B cell (primary cell): ENCODE measurements around the gene VAC14. TPM values are rescaled to one million over a fixed set of nuclear protein-coding genes. Genes with fewer than 3 reads are reported as not detected.

Experiments used
- ATAC-seq: fragments of 200-7000 bp; cut with Tn5 transposase; one replicate; pipeline ENCODE4 v1.10.0; 2021; ENCODE audit warnings: low read depth, mild to moderate bottlenecking, moderate number of reproducible peaks, moderate library complexity
- CTCF ChIA-PET: fragments of 350-600 bp; sonication (Branson Sonifier 250); formaldehyde crosslinking; loops from one replicate; lab custom pipeline; 2021; ENCODE audit warnings: antibody characterized with exemption, inconsistent platforms; lab: Charles Lee
- POLR2A ChIA-PET: fragments of 350-600 bp; sonication (Branson Sonifier 250); formaldehyde crosslinking; loops from one replicate; lab custom pipeline; 2021; ENCODE audit warnings: antibody characterized with exemption; lab: Charles Lee
- DNase-seq: peaks from one replicate; pipeline ENCODE4 v3.0.0; 2013
- H2AFZ ChIP-seq: 2 replicates; pipeline ENCODE4 v1.6.1; 2012; ENCODE audit warnings: mild to moderate bottlenecking, low read depth, low read length; ENCODE audit not compliant: insufficient read depth, poor library complexity, severe bottlenecking
- H3K27ac ChIP-seq, 2 donors: 1 replicate in 1 of 2; 2 replicates in 1 of 2; pipeline ENCODE4 v1.5.1; 2012 to 2013; ENCODE audit warnings: low read length in 2 of 2, mild to moderate bottlenecking in 2 of 2, moderate library complexity in 1 of 2
- H3K27me3 ChIP-seq, 4 experiments: fragments of 200-600 bp in 1 of 4; sonication (generic) in 1 of 4; replicated peaks in 1 of 4; 1 replicate in 2 of 4; 2 replicates in 2 of 4; pipeline versions ENCODE4 v1.6.1 to v1.7.0; 2013 to 2016; ENCODE audit warnings: low read length in 3 of 4, mild to moderate bottlenecking in 2 of 4, mixed read lengths in 1 of 4, moderate library complexity in 1 of 4; ENCODE audit not compliant: insufficient read depth in 4 of 4, control insufficient read depth in 3 of 4; ENCODE audit errors: control extremely low read depth in 1 of 4
- H3K36me3 ChIP-seq, 2 experiments: replicated peaks in 1 of 2; 1 replicate in 1 of 2; 2 replicates in 1 of 2; pipeline versions ENCODE4 v1.6.1 to v1.7.1; 2013; ENCODE audit warnings: low read length in 1 of 2; ENCODE audit not compliant: insufficient read depth in 2 of 2, control insufficient read depth in 1 of 2; ENCODE audit errors: control extremely low read depth in 1 of 2, extremely low read depth in 1 of 2
- H3K4me1 ChIP-seq, 2 donors: fragments of 200-600 bp in 1 of 2; sonication (generic) in 1 of 2; 1 replicate in 1 of 2; 2 replicates in 1 of 2; pipeline versions ENCODE4 v1.5.1 to v1.6.1; 2013 to 2017; ENCODE audit warnings: low read length in 2 of 2; ENCODE audit not compliant: control insufficient read depth in 2 of 2, insufficient read depth in 2 of 2
- H3K4me2 ChIP-seq: replicated peaks from 2 replicates; pipeline ENCODE3; 2012; ENCODE audit warnings: mild to moderate bottlenecking, low read depth, low read length; ENCODE audit not compliant: poor library complexity, severe bottlenecking
- H3K4me3 ChIP-seq, 5 experiments: fragments of 200-600 bp in 1 of 5; sonication (generic) in 1 of 5; 1 replicate in 3 of 5; 2 replicates in 2 of 5; pipeline versions ENCODE4 v1.5.1 to v1.7.0; 2011 to 2016; ENCODE audit warnings: low read length in 4 of 5, mild to moderate bottlenecking in 4 of 5, low read depth in 2 of 5, control low read depth in 1 of 5, moderate library complexity in 1 of 5; ENCODE audit not compliant: insufficient read depth in 1 of 5; ENCODE audit errors: control extremely low read depth in 1 of 5, extremely low read depth in 1 of 5
- H3K79me2 ChIP-seq: fragments of 200-600 bp; sonication (generic); one replicate; pipeline ENCODE4 v1.6.0; 2016; ENCODE audit warnings: low read length; ENCODE audit not compliant: control insufficient read depth, insufficient read depth
- H3K9ac ChIP-seq: fragments of 200-600 bp; sonication (generic); 2 replicates; pipeline ENCODE4 v1.6.1; 2017; ENCODE audit warnings: mild to moderate bottlenecking, low read length, moderate library complexity
- H3K9me3 ChIP-seq, 3 donors: one replicate each; pipeline versions ENCODE4 v1.6.1 to v1.7.1; 2013; ENCODE audit warnings: low read length in 2 of 3; ENCODE audit not compliant: control insufficient read depth in 2 of 3, insufficient read depth in 1 of 3; ENCODE audit errors: control extremely low read depth in 1 of 3
- H4K20me1 ChIP-seq: 2 replicates; pipeline ENCODE4 v1.6.0; 2012; ENCODE audit warnings: mild to moderate bottlenecking, low read length; ENCODE audit not compliant: insufficient read depth, control insufficient read depth, poor library complexity, severe bottlenecking
- H3K27ac Mint-ChIP-seq: one replicate; pipeline ENCODE4 v1.8.0; 2021; ENCODE audit warnings: mixed read lengths
- H3K27me3 Mint-ChIP-seq: one replicate; pipeline ENCODE4 v1.8.0; 2021; ENCODE audit warnings: mixed read lengths
- H3K4me1 Mint-ChIP-seq: one replicate; pipeline ENCODE4 v1.8.0; 2021; ENCODE audit warnings: mixed read lengths
- H3K4me3 Mint-ChIP-seq: one replicate; pipeline ENCODE4 v1.8.0; 2021; ENCODE audit warnings: mixed read lengths
- H3K9me3 Mint-ChIP-seq: one replicate; pipeline ENCODE4 v1.8.0; 2022; ENCODE audit warnings: mixed read lengths; ENCODE audit not compliant: insufficient read depth
- EZH2 ChIP-seq: IDR thresholded peaks from 2 replicates; pipeline ENCODE4 v1.6.1; 2012; ENCODE audit warnings: borderline replicate concordance, low read depth, mild to moderate bottlenecking, moderate library complexity, low read length; ENCODE audit not compliant: insufficient read depth, poor library complexity, severe bottlenecking
- WGBS: methylation state at CpG from one replicate; pipeline ENCODE4 v1.1.5; 2013; ENCODE audit warnings: missing lambda C conversion rate; ENCODE audit not compliant: insufficient coverage; 5-methylcytosine and 5-hydroxymethylcytosine counted together
- intact Hi-C: fragments of 100-400 bp; cut with micrococcal nuclease; formaldehyde crosslinking; loops from one replicate; pipeline ENCODE4 v1.10.0; 2022
- polyA plus RNA-seq: library from polyadenylated mRNA; depleted of rRNA; stranded (reverse); fragments of >200 nt; gene quantifications from 2 replicates; pipeline ENCODE4 v1.2.3, GENCODE V29; 2012
- total RNA-seq, 2 donors: library from RNA; stranded (reverse); fragments of 120-200 nt in 1 of 2; gene quantifications; 1 replicate in 1 of 2; 2 replicates in 1 of 2; pipeline versions ENCODE4 v1.2.3 to v1.2.4, GENCODE V29; 2013 to 2022
- TF ChIP-seq, protein P1 (sequence below): fragments of 200-600 bp; IDR thresholded peaks from one replicate; pipeline ENCODE4 v1.8.0; 2022; ENCODE audit warnings: antibody characterized with exemption, mild to moderate bottlenecking

VAC14 gene
- total and polyA plus RNA-seq, 2 donors (not counting 1 experiment from before 2014, with no cell fraction given) = 42.6 to 64.7 TPM

- ATAC-seq (no peak), DNase-seq (no peak)
- POLR2A ChIA-PET = no interaction called here
- Mint-ChIP-seq H3K4me3 (no peak overlapping the region), H3K4me1 (peaks cover 21% of the 10 kb centered on the region), H3K27me3 (peaks cover 16% of the 10 kb centered on the region), H3K9me3 (no peaks in the 10 kb centered on the region), H3K27ac (no peak overlapping the region)
- Histone ChIP-seq H3K4me3 (no peak overlapping the region), H3K79me2 (peaks cover 15% of the 10 kb centered on the region), H3K27ac (no peak overlapping the region), H4K20me1 (peaks cover 8% of the 10 kb centered on the region), H3K4me1 (peaks cover 11 to 16% of the 10 kb centered on the region in 2 donors), H2AFZ (no peak overlapping the region), H3K36me3 (no peaks in the 10 kb centered on the region), H3K9ac (no peak overlapping the region), H3K27me3 (peaks cover 0 to 7% (median 3%) of the 10 kb centered on the region in 4 experiments), H3K9me3 (peaks cover 0 to 2% (median 2%) of the 10 kb centered on the region in 3 donors), H3K4me2 (no peak overlapping the region)
- CTCF ChIA-PET = interaction anchor here (2.5 kb wide), 1 partner anchor 33 kb away, joined by 8 read pairs; no protein-coding TSS in a partner anchor
- TF ChIP-seq EZH2 = no peak
- TF ChIP-seq, protein P1, sequence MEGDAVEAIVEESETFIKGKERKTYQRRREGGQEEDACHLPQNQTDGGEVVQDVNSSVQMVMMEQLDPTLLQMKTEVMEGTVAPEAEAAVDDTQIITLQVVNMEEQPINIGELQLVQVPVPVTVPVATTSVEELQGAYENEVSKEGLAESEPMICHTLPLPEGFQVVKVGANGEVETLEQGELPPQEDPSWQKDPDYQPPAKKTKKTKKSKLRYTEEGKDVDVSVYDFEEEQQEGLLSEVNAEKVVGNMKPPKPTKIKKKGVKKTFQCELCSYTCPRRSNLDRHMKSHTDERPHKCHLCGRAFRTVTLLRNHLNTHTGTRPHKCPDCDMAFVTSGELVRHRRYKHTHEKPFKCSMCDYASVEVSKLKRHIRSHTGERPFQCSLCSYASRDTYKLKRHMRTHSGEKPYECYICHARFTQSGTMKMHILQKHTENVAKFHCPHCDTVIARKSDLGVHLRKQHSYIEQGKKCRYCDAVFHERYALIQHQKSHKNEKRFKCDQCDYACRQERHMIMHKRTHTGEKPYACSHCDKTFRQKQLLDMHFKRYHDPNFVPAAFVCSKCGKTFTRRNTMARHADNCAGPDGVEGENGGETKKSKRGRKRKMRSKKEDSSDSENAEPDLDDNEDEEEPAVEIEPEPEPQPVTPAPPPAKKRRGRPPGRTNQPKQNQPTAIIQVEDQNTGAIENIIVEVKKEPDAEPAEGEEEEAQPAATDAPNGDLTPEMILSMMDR = no peak
- WGBS = 79% methylated on average over 7 of the region's 8 CpGs
- intact Hi-C loops = loop anchor here (5.0 to 10.0 kb wide), 4 partner anchors 758 to 1962 kb away; partner anchors contain the start of genes DHX38, PHLPP2, TANGO6 and TXNL4B
Observed at GRCh38 chr16:70804153-70804733, 3.3 kb upstream of the VAC14 start.

- H3K36me3 ChIP-seq = peaks cover 3 to 5% of the 10 kb centered on the region in 2 experiments
- H3K4me3 Mint-ChIP-seq = no peak overlapping the region
- DNase-seq (no peak), ATAC-seq (no peak)
- H4K20me1 ChIP-seq = peaks cover 17% of the 10 kb centered on the region
- ChIA-PET CTCF (interaction anchor here (2.5 kb wide), 1 partner anchor 32 kb away, joined by 8 read pairs; no protein-coding TSS in a partner anchor), POLR2A (no interaction called here)
- no peak overlapping the region for H3K27ac Mint-ChIP-seq
- peaks cover 11 to 21% of the 10 kb centered on the region in 2 donors for H3K4me1 ChIP-seq
- H3K9me3 Mint-ChIP-seq = no peaks in the 10 kb centered on the region
- H3K79me2 ChIP-seq = peaks cover 24% of the 10 kb centered on the region
- H3K4me1 Mint-ChIP-seq = peaks cover 26% of the 10 kb centered on the region
- H3K4me3 ChIP-seq = no peak overlapping the region
- H3K9ac ChIP-seq = no peak overlapping the region
- TF ChIP-seq, protein P1 = no peak
- TF ChIP-seq EZH2 = no peak
- peaks cover 0 to 2% (median 2%) of the 10 kb centered on the region in 3 donors for H3K9me3 ChIP-seq
- H3K27me3 Mint-ChIP-seq = peaks cover 12% of the 10 kb centered on the region
- intact Hi-C loops = loop anchor here (5.0 to 10.0 kb wide), 4 partner anchors 759 to 1961 kb away; partner anchors contain the start of genes DHX38, PHLPP2, TANGO6 and TXNL4B
- H3K27me3 ChIP-seq = peaks cover 0 to 6% (median 2%) of the 10 kb centered on the region in 4 experiments
- H3K4me2 ChIP-seq = no peak overlapping the region
- no peak overlapping the region for H2AFZ ChIP-seq
- H3K27ac ChIP-seq = no peak overlapping the region
Observed at GRCh38 chr16:70803319-70803718, 2.4 kb upstream of the VAC14 start.
